ENCODE data around the gene TPGS1.

- TF ChIP-seq CTCF (IDR thresholded peaks at IDR 0.05) (no peak), EZH2 (IDR thresholded peaks at IDR 0.05; ENCODE audit: borderline replicate concordance, insufficient read depth, low read depth, low read length, poor library complexity, severe bottlenecking) (no peak)
These were observed 33.8 kb downstream of the TPGS1 start for GRCh38 chr19:540867-541637.
